Measurements from ENCODE around the gene NUP188. TPM values are rescaled to one million over a fixed set of nuclear protein-coding genes. Genes with fewer than 3 reads are reported as not detected.

The NUP188 gene
- total and polyA plus RNA-seq, 12 donors = 12.7 to 27.3 (median 19.9) TPM

DNA sequence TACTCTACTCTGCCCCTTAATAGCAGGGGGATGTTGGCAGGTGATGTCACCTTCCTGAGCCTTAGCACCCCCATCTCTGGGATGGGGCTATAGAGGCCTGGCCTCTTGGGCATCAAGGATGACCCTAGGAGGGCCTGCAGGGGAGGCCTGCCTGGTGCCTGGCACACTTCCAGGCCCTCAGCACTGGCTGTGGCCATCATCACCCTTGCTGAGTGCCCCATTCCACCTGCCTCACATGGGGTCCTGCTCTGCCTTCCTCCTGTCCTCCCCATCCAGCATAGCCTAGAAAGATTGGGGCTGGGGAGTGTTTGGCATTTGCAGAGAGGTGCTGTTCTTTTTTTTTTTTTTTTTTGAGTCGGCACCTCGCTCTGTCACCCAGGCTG lies 44.4 kb upstream of the NUP188 start:
- ATAC-seq = peak in 1 of 8 donors; percentile 7
- Histone ChIP-seq H3K4me1 (peaks cover 15 to 68% (median 52%) of the 10 kb centered on the region in 9 donors), H3K27me3 (no peaks in the 10 kb centered on the region), H3K4me3 (no peak overlapping the region), H3K9me3 (no peaks in the 10 kb centered on the region), H3K36me3 (peaks cover 2 to 54% (median 12%) of the 10 kb centered on the region in 9 donors), H3K27ac (peak overlapping the region in 9 of 10 donors; percentile 60 to 86 (median 72))
- 92 to 100% methylated on average over 2 of the region's 2 CpGs for WGBS, 2 donors
- TF ChIP-seq, protein P1, sequence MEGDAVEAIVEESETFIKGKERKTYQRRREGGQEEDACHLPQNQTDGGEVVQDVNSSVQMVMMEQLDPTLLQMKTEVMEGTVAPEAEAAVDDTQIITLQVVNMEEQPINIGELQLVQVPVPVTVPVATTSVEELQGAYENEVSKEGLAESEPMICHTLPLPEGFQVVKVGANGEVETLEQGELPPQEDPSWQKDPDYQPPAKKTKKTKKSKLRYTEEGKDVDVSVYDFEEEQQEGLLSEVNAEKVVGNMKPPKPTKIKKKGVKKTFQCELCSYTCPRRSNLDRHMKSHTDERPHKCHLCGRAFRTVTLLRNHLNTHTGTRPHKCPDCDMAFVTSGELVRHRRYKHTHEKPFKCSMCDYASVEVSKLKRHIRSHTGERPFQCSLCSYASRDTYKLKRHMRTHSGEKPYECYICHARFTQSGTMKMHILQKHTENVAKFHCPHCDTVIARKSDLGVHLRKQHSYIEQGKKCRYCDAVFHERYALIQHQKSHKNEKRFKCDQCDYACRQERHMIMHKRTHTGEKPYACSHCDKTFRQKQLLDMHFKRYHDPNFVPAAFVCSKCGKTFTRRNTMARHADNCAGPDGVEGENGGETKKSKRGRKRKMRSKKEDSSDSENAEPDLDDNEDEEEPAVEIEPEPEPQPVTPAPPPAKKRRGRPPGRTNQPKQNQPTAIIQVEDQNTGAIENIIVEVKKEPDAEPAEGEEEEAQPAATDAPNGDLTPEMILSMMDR (IDR thresholded peaks at IDR 0.05) = no peak
- intact Hi-C loops (cut with DNase I) = no loop called here
- DNase-seq = no peak

DNA sequence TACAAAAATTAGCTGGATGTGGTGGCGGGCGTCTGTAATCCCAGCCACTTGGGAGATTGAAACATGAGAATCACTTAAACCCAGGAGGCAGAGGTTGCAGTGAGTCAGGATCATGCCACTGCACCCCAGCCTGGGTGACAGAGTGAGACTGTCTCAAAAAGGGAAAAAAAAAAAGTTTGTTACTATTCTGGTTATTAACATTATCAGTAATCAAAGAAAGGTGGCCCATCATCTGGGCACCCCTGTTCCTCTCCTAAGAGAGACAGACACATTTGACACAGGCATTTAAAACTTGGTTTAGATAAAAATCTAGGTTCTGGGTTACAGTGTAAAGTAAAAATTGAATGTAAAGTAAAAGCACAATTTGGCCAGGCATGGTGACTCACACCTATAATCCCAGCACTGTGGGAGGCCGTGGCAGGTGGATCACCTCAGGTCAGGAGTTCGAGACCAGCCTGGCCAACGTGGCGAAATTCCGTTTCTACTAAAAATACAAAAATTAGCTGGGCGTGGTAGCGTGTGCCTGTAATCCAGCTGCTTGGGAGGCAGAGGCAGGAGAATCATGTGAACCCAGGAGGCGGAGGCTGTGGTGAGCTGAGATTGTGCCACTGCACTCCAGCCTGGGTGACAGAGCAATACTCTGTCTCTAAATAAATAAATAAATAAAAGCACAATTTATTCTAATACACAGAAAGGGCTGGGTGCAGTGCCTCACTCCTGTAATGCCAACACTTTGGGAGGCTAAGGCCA lies 43.5 kb upstream of the NUP188 start:
- Histone ChIP-seq H3K36me3 (peaks cover 5 to 54% (median 21%) of the 10 kb centered on the region in 9 donors), H3K4me1 (peaks cover 15 to 61% (median 43%) of the 10 kb centered on the region in 9 donors), H3K4me3 (no peak overlapping the region), H3K27me3 (no peaks in the 10 kb centered on the region), H3K27ac (peak overlapping the region in 3 of 10 donors; percentile 9 to 41 (median 17)), H3K9me3 (no peaks in the 10 kb centered on the region)
- ATAC-seq = no peak
- intact Hi-C loops (cut with DNase I) = no loop called here
- TF ChIP-seq, protein P1 (IDR thresholded peaks at IDR 0.05) = no peak
- DNase-seq = no peak
- 97% methylated on average over 10 of the region's 10 CpGs for WGBS, 2 donors

DNA sequence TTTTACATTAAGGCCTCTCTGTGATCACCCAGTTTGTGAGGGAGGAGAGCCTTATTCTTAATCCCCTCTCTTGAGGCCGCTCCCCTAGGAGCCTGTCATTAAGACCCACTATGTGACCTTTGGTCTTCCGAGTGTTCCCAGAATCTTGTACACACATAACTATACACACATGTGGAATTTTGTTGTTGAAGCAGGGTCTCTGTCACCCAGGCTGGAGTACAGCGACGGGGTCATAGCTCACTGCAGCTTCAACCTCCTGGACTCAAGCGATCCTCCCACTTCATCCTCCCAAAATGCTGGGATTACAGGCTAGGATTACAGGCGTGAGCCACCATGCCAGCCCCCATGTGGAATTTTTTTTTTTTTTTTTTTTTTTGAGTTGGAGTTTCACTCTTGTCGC lies 41.5 kb upstream of the NUP188 start:
- intact Hi-C loops (cut with DNase I) = no loop called here
- Histone ChIP-seq H3K9me3 (no peaks in the 10 kb centered on the region), H3K27me3 (no peaks in the 10 kb centered on the region), H3K4me3 (no peak overlapping the region), H3K4me1 (peaks cover 21 to 62% (median 47%) of the 10 kb centered on the region in 9 donors), H3K27ac (no peak overlapping the region), H3K36me3 (peaks cover 5 to 68% (median 31%) of the 10 kb centered on the region in 9 donors)
- no peak for ATAC-seq
- TF ChIP-seq, protein P1 (IDR thresholded peaks at IDR 0.05) = no peak
- DNase-seq = no peak
- WGBS, 2 donors = 94 to 96% methylated on average over 7 of the region's 7 CpGs

DNA sequence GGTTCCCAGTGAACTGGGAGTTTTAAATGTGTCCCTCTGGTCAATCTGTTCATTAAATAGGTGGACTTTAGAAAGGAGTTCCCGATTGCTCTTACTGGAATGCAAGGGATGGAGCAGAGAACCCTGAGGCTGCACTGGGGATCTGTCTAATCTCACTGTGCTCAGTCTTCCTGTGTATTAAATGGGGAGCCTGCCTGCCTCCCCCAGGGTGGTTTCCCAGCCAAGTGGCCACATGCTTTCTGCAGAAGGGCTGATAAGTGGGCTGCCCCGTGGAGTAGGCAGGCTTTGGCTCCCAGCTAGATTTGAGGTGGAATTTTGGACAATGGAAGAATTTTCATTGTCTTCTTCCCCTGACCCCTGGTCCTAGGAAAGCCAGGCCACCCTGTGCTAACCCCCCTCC lies 40.8 kb upstream of the NUP188 start:
- DNase-seq (no peak), ATAC-seq (no peak)
- Histone ChIP-seq H3K27ac (peak overlapping the region in 4 of 10 donors; percentile 7 to 49 (median 36)), H3K4me3 (no peak overlapping the region), H3K9me3 (no peaks in the 10 kb centered on the region), H3K36me3 (peaks cover 5 to 65% (median 31%) of the 10 kb centered on the region in 9 donors), H3K27me3 (no peaks in the 10 kb centered on the region), H3K4me1 (peaks cover 26 to 62% (median 47%) of the 10 kb centered on the region in 9 donors)
- 30 to 36% methylated on average over 2 of the region's 2 CpGs for WGBS, 2 donors
- TF ChIP-seq, protein P1 (IDR thresholded peaks at IDR 0.05) = no peak
- intact Hi-C loops (cut with DNase I) = no loop called here
